ENCODE results near the gene PSD2.

Gene PSD2

DNA sequence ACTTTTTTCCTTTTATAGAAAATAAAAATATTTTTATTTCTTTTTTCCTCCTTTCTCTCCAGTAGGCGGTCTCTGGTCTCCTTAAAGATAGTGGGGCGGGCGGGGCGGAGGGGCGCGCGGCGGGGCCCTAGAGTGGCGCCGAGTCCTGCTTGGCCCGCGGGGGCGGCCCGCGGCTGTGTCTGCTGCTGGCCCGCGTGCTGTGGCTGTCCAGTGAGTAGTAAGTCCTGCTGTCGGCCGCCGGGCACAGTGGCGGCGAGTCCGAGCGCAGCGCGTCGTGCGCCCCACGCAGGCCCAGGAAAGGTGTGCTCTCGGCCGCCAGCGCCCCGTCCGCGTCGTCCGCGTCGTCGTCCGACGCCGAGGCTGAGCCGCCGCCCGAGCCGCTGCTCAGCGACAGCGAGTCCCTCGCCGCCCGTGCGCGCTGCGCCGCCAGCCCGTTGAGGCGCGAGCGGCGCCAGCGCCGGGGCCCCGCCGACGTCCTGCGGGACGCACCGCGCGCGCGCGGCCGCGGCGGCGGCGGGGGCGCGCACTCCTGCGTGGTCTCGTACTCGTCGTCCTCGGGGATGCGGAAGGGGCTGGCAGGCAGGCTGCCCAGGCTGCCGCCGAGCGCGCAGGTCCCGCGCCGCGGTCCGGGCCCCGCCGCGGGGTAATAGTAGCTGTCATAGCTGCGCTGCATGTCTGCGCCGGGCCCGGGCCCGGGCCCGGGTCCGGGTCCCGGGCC lies 52.3 kb downstream of the PSD2 start:
- TF ChIP-seq, protein P1, sequence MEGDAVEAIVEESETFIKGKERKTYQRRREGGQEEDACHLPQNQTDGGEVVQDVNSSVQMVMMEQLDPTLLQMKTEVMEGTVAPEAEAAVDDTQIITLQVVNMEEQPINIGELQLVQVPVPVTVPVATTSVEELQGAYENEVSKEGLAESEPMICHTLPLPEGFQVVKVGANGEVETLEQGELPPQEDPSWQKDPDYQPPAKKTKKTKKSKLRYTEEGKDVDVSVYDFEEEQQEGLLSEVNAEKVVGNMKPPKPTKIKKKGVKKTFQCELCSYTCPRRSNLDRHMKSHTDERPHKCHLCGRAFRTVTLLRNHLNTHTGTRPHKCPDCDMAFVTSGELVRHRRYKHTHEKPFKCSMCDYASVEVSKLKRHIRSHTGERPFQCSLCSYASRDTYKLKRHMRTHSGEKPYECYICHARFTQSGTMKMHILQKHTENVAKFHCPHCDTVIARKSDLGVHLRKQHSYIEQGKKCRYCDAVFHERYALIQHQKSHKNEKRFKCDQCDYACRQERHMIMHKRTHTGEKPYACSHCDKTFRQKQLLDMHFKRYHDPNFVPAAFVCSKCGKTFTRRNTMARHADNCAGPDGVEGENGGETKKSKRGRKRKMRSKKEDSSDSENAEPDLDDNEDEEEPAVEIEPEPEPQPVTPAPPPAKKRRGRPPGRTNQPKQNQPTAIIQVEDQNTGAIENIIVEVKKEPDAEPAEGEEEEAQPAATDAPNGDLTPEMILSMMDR (IDR thresholded peaks at IDR 0.05): no peak
- no peak overlapping the region for H3K27ac Mint-ChIP-seq
- peaks cover 88% of the 10 kb centered on the region for H3K27me3 Mint-ChIP-seq (ENCODE audit: low read depth, poor library complexity)
- no peaks in the 10 kb centered on the region for H3K9me3 Mint-ChIP-seq
- peak; percentile 79 for DNase-seq
- peak overlapping the region; percentile 62 for H3K4me3 Mint-ChIP-seq
- H3K36me3 Mint-ChIP-seq (ENCODE audit: low read depth): no peaks in the 10 kb centered on the region
- peaks cover 11% of the 10 kb centered on the region for H3K4me1 Mint-ChIP-seq

DNA sequence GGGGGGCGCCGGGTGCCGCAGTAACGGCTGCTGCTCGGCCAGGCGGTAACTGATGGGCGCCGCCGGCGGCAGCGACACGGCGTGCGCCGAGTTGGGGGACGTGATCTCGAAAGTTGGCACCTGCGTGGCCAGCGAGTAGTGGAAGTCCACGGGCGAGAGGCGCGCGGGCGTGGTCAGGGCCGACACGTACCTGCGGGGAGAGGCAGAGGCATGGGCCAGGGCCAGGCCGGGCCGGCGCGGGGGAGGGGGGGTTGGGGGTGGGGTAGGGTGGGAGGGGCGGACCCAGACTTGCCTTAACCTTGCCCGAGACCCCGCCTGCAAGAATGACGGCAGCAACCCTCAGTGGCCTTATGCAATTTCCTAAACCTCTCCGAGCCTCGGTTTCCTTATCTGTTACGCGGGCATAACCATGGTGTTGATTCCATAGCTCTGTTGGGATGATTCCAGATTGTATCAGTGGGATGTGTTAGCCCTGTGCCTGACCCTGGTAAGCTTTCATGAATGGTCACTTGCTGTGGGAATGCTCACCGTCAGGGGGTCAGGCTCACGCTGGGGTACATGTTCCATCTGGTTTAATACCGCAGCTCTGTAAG lies 53.0 kb downstream of the PSD2 start:
- Mint-ChIP-seq H3K4me3 (peak overlapping the region; percentile 77), H3K36me3 (ENCODE audit: low read depth) (no peaks in the 10 kb centered on the region), H3K4me1 (peaks cover 11% of the 10 kb centered on the region), H3K27ac (no peak overlapping the region), H3K27me3 (ENCODE audit: low read depth, poor library complexity) (peaks cover 87% of the 10 kb centered on the region), H3K9me3 (no peaks in the 10 kb centered on the region)
- TF ChIP-seq, protein P1 (IDR thresholded peaks at IDR 0.05): no peak
- DNase-seq: no peak

DNA sequence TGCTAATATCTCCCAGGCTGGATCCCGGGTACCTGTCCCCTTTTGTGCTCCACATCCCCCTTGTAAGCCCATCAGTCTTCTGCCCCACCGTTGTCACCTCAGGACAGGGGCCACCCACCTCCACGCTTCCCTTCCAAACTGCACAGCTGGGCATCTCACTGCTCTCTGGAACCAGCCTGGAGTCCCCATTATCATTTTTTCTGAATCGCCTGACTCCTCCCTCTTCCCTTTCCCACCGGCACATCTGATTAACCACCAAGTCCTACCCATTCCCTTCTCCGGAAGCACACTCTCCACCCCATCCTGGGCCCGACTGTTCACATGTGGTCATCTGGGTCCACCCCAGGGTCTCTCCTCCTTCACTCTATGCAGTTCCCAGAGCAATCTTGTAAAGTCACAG lies 53.9 kb downstream of the PSD2 start:
- TF ChIP-seq, protein P1 (IDR thresholded peaks at IDR 0.05): no peak

DNA sequence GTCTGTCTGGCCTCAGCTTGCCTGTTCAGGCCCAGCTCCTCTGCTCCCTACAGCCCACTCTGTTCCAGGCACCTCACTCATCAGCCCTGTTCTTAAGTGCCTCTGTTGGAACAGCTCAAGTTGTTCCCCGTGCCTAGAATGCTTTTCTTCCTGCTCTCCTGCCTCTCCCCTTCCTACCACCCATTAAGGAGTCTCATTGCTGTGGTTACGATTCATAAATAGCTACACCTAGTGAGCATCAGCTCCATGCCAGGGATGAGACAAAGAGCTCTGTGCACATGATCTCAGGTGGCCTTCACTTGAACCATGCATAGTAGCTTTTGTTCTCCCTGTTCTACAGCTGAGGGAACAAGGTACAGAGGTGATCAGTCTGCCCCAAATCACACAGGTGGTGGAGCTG lies 54.3 kb downstream of the PSD2 start:
- Mint-ChIP-seq H3K27ac (no peak overlapping the region), H3K4me3 (peak overlapping the region; percentile 58), H3K27me3 (ENCODE audit: low read depth, poor library complexity) (peaks cover 88% of the 10 kb centered on the region), H3K4me1 (peaks cover 11% of the 10 kb centered on the region), H3K36me3 (ENCODE audit: low read depth) (no peaks in the 10 kb centered on the region), H3K9me3 (no peaks in the 10 kb centered on the region)
- TF ChIP-seq, protein P1 (IDR thresholded peaks at IDR 0.05): no peak
- DNase-seq: no peak

More for the DNA sequence above, 53.9 kb downstream of the PSD2 start:
- no peaks in the 10 kb centered on the region for H3K36me3 Mint-ChIP-seq (ENCODE audit: low read depth)
- peak overlapping the region; percentile 58 for H3K4me3 Mint-ChIP-seq
- no peak overlapping the region for H3K27ac Mint-ChIP-seq
- no peak for DNase-seq
- peaks cover 11% of the 10 kb centered on the region for H3K4me1 Mint-ChIP-seq
- no peaks in the 10 kb centered on the region for H3K9me3 Mint-ChIP-seq
- H3K27me3 Mint-ChIP-seq (ENCODE audit: low read depth, poor library complexity): peaks cover 90% of the 10 kb centered on the region

DNA sequence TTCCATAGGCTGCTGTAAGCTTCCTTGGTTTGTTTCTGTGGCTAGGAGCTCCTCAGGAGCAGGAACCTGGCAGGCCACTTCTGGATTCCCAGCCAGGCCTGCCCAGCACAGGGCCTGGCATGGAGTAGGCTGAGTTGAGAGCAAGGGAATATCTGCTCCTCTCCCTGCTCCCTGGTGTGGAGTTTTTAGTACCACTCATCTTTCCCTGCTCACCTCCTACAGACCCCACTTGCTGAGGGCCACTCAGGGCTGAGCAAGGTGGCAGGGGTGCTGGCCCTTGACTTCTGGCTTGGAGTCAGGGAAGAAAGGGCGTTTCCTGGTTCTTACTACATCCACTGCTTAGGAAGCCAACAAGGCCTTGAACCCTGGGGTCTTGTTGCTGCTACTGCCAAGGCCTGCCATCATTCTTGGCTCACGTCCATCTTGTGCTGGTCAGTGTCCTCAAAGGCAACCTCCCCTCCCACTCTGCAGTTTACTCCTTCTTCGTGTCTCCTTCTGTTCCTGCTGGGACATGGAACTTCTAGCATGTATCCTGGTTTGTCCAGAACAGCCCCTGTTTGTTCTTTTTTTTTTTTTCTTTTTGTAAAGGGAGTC lies 54.9 kb downstream of the PSD2 start:
- Mint-ChIP-seq H3K27me3 (ENCODE audit: low read depth, poor library complexity) (peaks cover 86% of the 10 kb centered on the region), H3K27ac (no peak overlapping the region), H3K4me3 (no peak overlapping the region), H3K4me1 (peaks cover 11% of the 10 kb centered on the region), H3K9me3 (no peaks in the 10 kb centered on the region), H3K36me3 (ENCODE audit: low read depth) (no peaks in the 10 kb centered on the region)
- TF ChIP-seq, protein P1 (IDR thresholded peaks at IDR 0.05): no peak
- DNase-seq: no peak

Data from nephron progenitor cell (in vitro differentiated cells).